Keratinocyte (primary cell): ENCODE data around the gene STEAP1.

Experiments
- EZH2 ChIP-seq: IDR thresholded peaks from one replicate; pipeline ENCODE4 v1.6.1; 2012; ENCODE audit warnings: inconsistent platforms, mild to moderate bottlenecking, low read length, moderate library complexity
- TF ChIP-seq, protein P1 (sequence below), 3 experiments: IDR thresholded peaks in 1 of 3; conservative IDR thresholded peaks in 1 of 3; optimal IDR thresholded peaks in 1 of 3; 2 replicates in 2 of 3; 3 replicates in 1 of 3; pipeline versions ENCODE3 to v1.5.1; 2011; ENCODE audit warnings: low read length in 3 of 3, mild to moderate bottlenecking in 3 of 3, moderate library complexity in 2 of 3, control low read depth in 1 of 3, inconsistent platforms in 1 of 3; ENCODE audit not compliant: insufficient read depth in 2 of 3; ENCODE audit errors: extremely low read depth in 1 of 3

- TF ChIP-seq, protein P1, sequence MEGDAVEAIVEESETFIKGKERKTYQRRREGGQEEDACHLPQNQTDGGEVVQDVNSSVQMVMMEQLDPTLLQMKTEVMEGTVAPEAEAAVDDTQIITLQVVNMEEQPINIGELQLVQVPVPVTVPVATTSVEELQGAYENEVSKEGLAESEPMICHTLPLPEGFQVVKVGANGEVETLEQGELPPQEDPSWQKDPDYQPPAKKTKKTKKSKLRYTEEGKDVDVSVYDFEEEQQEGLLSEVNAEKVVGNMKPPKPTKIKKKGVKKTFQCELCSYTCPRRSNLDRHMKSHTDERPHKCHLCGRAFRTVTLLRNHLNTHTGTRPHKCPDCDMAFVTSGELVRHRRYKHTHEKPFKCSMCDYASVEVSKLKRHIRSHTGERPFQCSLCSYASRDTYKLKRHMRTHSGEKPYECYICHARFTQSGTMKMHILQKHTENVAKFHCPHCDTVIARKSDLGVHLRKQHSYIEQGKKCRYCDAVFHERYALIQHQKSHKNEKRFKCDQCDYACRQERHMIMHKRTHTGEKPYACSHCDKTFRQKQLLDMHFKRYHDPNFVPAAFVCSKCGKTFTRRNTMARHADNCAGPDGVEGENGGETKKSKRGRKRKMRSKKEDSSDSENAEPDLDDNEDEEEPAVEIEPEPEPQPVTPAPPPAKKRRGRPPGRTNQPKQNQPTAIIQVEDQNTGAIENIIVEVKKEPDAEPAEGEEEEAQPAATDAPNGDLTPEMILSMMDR (optimal IDR thresholded peaks at IDR 0.05 in 1 of 3, IDR thresholded peaks at IDR 0.05 in 1 of 3, conservative IDR thresholded peaks at IDR 0.05 in 1 of 3; ENCODE audit: extremely low read depth in 1 of 3, insufficient read depth in 2 of 3, low read length in 3 of 3), result no peak
- no peak for TF ChIP-seq EZH2
Observed at GRCh38 chr7:90165724-90166123, 11.5 kb downstream of the STEAP1 start.
